Hepatocyte (in vitro differentiated cells): Measurements from ENCODE around the gene TACC2.

Source experiments
- CTCF ChIP-seq: fragments of 200-600 bp; sonication (generic); IDR thresholded peaks from 2 replicates; pipeline ENCODE4 v1.5.1; 2016; ENCODE audit warnings: antibody characterized with exemption, mild to moderate bottlenecking; ENCODE audit not compliant: poor library complexity
- EZH2 ChIP-seq: fragments of 200-600 bp; sonication (generic); IDR thresholded peaks from 2 replicates; pipeline ENCODE4 v1.6.1; 2016; ENCODE audit warnings: antibody characterized with exemption, mild to moderate bottlenecking, borderline replicate concordance
- EZH2phosphoT487 ChIP-seq: fragments of 200-600 bp; sonication (generic); IDR thresholded peaks from one replicate; pipeline ENCODE4 v1.6.1; 2018; ENCODE audit warnings: antibody characterized with exemption, mild to moderate bottlenecking, low read depth, moderate library complexity; ENCODE audit not compliant: unreplicated experiment, severe bottlenecking

GRCh38 chr10:121981346-121981745, 7.6 kb upstream of the TACC2 start:
- TF ChIP-seq CTCF (no peak), EZH2 (no peak), EZH2phosphoT487 (no peak)
